HepG2 (cell line): ENCODE results near the gene ABCB10. TPM values are rescaled to one million over a fixed set of nuclear protein-coding genes. Genes with fewer than 3 reads are reported as not detected.

Experiments
- ARID3A ChIP-seq: IDR thresholded peaks from 2 replicates; pipeline ENCODE4 v1.6.1; 2012; ENCODE audit warnings: low read depth, low read length, improper control_type of control experiment
- ARID4A ChIP-seq: sonication (generic); formaldehyde crosslinking; IDR thresholded peaks from 2 replicates; pipeline ENCODE4 v1.5.0; 2020; ENCODE audit warnings: mild to moderate bottlenecking, missing genetic modification reagents, borderline replicate concordance
- ESRRA ChIP-seq: sonication (generic); formaldehyde crosslinking; IDR thresholded peaks from 2 replicates; pipeline ENCODE4 v1.5.1; 2020; ENCODE audit warnings: mild to moderate bottlenecking, low read depth, missing genetic modification reagents
- IRF2 ChIP-seq: IDR thresholded peaks from 2 replicates; pipeline ENCODE4 v1.6.1; 2018; ENCODE audit warnings: missing genetic modification reagents, missing compliant biosample characterization
- KLF6 ChIP-seq: IDR thresholded peaks from 2 replicates; pipeline ENCODE4 v1.8.0; 2016; ENCODE audit warnings: missing biosample characterization, missing genetic modification reagents
- PHF21A ChIP-seq: sonication (generic); formaldehyde crosslinking; IDR thresholded peaks from 2 replicates; pipeline ENCODE4 v1.5.0; 2020; ENCODE audit warnings: mild to moderate bottlenecking, missing genetic modification reagents
- PRMT3 ChIP-seq: sonication (generic); formaldehyde crosslinking; IDR thresholded peaks from 2 replicates; pipeline ENCODE4 v1.8.1; 2022; ENCODE audit warnings: low read depth, mild to moderate bottlenecking, moderate library complexity, missing genetic modification reagents, borderline replicate concordance
- SOX6 ChIP-seq, 2 experiments: fragments of 450-650 bp in 1 of 2; sonication (generic) in 1 of 2; formaldehyde crosslinking in 1 of 2; IDR thresholded peaks; 2 replicates each; pipeline versions ENCODE4 v1.4.0 to v1.6.1; 2017 to 2020; ENCODE audit warnings: antibody characterized with exemption in 1 of 2, mild to moderate bottlenecking in 1 of 2, missing genetic modification reagents in 1 of 2
- TFDP1 ChIP-seq: IDR thresholded peaks from 2 replicates; pipeline ENCODE4 v1.6.1; 2016; ENCODE audit warnings: missing compliant biosample characterization, missing genetic modification reagents, borderline replicate concordance
- THAP11 ChIP-seq: IDR thresholded peaks from 2 replicates; pipeline ENCODE4 v1.6.1; 2016; ENCODE audit warnings: missing biosample characterization, missing genetic modification reagents
- ZNF205 ChIP-seq: IDR thresholded peaks from 2 replicates; pipeline ENCODE4 v1.6.1; 2018; ENCODE audit warnings: missing biosample characterization, missing genetic modification reagents
- ZNF317 ChIP-seq: sonication (generic); formaldehyde crosslinking; IDR thresholded peaks from 2 replicates; pipeline ENCODE4 v1.5.0; 2020; ENCODE audit warnings: mild to moderate bottlenecking, missing genetic modification reagents
- ZNF556 ChIP-seq: sonication (generic); formaldehyde crosslinking; IDR thresholded peaks from 2 replicates; pipeline ENCODE4 v1.4.0; 2020; ENCODE audit warnings: mild to moderate bottlenecking, missing genetic modification reagents, borderline replicate concordance
- ZNF576 ChIP-seq: sonication (generic); formaldehyde crosslinking; IDR thresholded peaks from 2 replicates; pipeline ENCODE4 v1.4.0; 2020; ENCODE audit warnings: mild to moderate bottlenecking, missing genetic modification reagents
- ZNF597 ChIP-seq: sonication (generic); formaldehyde crosslinking; IDR thresholded peaks from 2 replicates; pipeline ENCODE4 v1.5.0; 2020; ENCODE audit warnings: missing genetic modification reagents
- ZNF780A ChIP-seq: sonication (generic); formaldehyde crosslinking; IDR thresholded peaks from 2 replicates; pipeline ENCODE4 v1.8.0; 2022; ENCODE audit warnings: mild to moderate bottlenecking, missing genetic modification reagents, moderate library complexity
- polyA plus RNA-seq, 8 experiments: library from polyadenylated mRNA; depleted of rRNA in 3 of 8; stranded (reverse) in 7 of 8; unstranded in 1 of 8; fragments of >200 nt; fragmentation: Illumina TruSeq in 4 of 8; extraction: Trizol in 4 of 8; gene quantifications; 2 replicates each; pipeline versions ENCODE4 v1.2.1 to v1.2.3, GENCODE V29; 2011 to 2016; ENCODE audit warnings: low read depth in 4 of 8, missing spikeins in 1 of 8, mixed read lengths in 1 of 8; ENCODE audit not compliant: insufficient read depth in 1 of 8
- total RNA-seq, 5 experiments: library from RNA; depleted of rRNA; stranded (reverse); fragments of >200 nt; fragmentation: Illumina TruSeq; extraction: Trizol; gene quantifications; 2 replicates each; pipeline ENCODE4 v1.2.3, GENCODE V29; 2016; ENCODE audit warnings: low read depth in 1 of 5

ABCB10 gene
- total and polyA plus RNA-seq, 2 of the 13 experiments (the other 11 are each of a cell fraction or from before 2014, with no cell fraction given) = 11.2 to 28.9 TPM

- TF ChIP-seq ZNF576 (CRISPR knock-in tag) = 0 out of 2 replicates have a peak, but pooled peaks have one; percentile 19
- TF ChIP-seq KLF6 (CRISPR knock-in tag) = peak; percentile 70; the same call in 1 of the 2 replicates
- peak; percentile 98 for TF ChIP-seq ARID4A (CRISPR knock-in tag)
- peak; percentile 67; the same call in 1 of the 2 replicates for TF ChIP-seq ZNF205 (CRISPR knock-in tag)
- peak; percentile 92; the same call in 1 of the 2 replicates for TF ChIP-seq ZNF556 (CRISPR knock-in tag)
- peak; percentile 63; the same call in 1 of the 2 replicates for TF ChIP-seq ZNF317
- peak; percentile 72; the same call in 1 of the 2 replicates for TF ChIP-seq IRF2 (CRISPR knock-in tag)
- peak; percentile 80; the same call in 1 of the 2 replicates for TF ChIP-seq ZNF780A (CRISPR knock-in tag)
- peak; percentile 60; the same call in 1 of the 2 replicates for TF ChIP-seq ESRRA (CRISPR knock-in tag)
- TF ChIP-seq SOX6 (IDR thresholded peaks at IDR 0.05) = no peak
- TF ChIP-seq SOX6 (CRISPR knock-in tag; IDR thresholded peaks at IDR 0.05) = peak; percentile 82
- TF ChIP-seq TFDP1 = peak; percentile 93
- TF ChIP-seq THAP11 (CRISPR knock-in tag) = peak; percentile 82
- TF ChIP-seq ARID3A = 0 out of 2 replicates have a peak, but pooled peaks have one; percentile 7
- no peak for TF ChIP-seq ZNF597 (CRISPR knock-in tag)
- TF ChIP-seq PRMT3 (CRISPR knock-in tag) = peak; percentile 44; the same call in 1 of the 2 replicates
- TF ChIP-seq PHF21A (CRISPR knock-in tag) = peak; percentile 94
These were observed at the start of gene ABCB10 (continued) for GRCh38 chr1:229558460-229559335.
